Cardiac muscle cell (in vitro differentiated cells and primary cell): Measurements from ENCODE around the gene FFAR2. TPM values are rescaled to one million over a fixed set of nuclear protein-coding genes. Genes with fewer than 3 reads are reported as not detected.
A peak's percentile ranks its signal among the peaks of the same experiment; 100 is the strongest.

Experiments
- DNase-seq, 2 donors: peaks; one replicate each; pipeline versions ENCODE4 v3.0.0 to v3.0.0-alpha.2; 2010 to 2017; ENCODE audit warnings: low read depth in 1 of 2, low spot score in 1 of 2
- H3K27ac ChIP-seq: fragments of 200-600 bp; sonication (generic); 2 replicates; pipeline ENCODE4 v1.5.1; 2016
- H3K27me3 ChIP-seq: fragments of 200-600 bp; sonication (generic); 2 replicates; pipeline ENCODE4 v1.6.0; 2016; ENCODE audit warnings: control low read depth
- H3K36me3 ChIP-seq: fragments of 200-600 bp; sonication (generic); 2 replicates; pipeline ENCODE4 v1.5.1; 2016; ENCODE audit warnings: control low read depth
- H3K4me1 ChIP-seq: fragments of 200-600 bp; sonication (generic); 2 replicates; pipeline ENCODE4 v1.8.1; 2017; ENCODE audit warnings: low read depth, mild to moderate bottlenecking, mixed run types
- H3K4me3 ChIP-seq: fragments of 200-600 bp; sonication (generic); 2 replicates; pipeline ENCODE4 v1.5.1; 2016; ENCODE audit warnings: mild to moderate bottlenecking
- H3K9me3 ChIP-seq: fragments of 200-600 bp; sonication (generic); 2 replicates; pipeline ENCODE4 v1.5.1; 2017; ENCODE audit warnings: low read depth, mild to moderate bottlenecking, control low read depth
- polyA plus RNA-seq: library from polyadenylated mRNA; unstranded; fragments of >200 nt; fragmentation: Nextera tagmentation; extraction: Ambion mirVana; gene quantifications from 2 replicates; pipeline ENCODE4 v1.2.1, GENCODE V29; 2016
- total RNA-seq: library from RNA; depleted of rRNA; stranded (reverse); fragments of >200 nt; gene quantifications from 2 replicates; pipeline ENCODE4 v1.2.3, GENCODE V29; 2016
- TF ChIP-seq, protein P1 (sequence below): IDR thresholded peaks from 2 replicates; pipeline ENCODE4 v1.5.1; 2012; ENCODE audit warnings: low read depth, mild to moderate bottlenecking, low read length

FFAR2 gene
- total and polyA plus RNA-seq, 2 experiments from 2014 or later: not detected

DNA sequence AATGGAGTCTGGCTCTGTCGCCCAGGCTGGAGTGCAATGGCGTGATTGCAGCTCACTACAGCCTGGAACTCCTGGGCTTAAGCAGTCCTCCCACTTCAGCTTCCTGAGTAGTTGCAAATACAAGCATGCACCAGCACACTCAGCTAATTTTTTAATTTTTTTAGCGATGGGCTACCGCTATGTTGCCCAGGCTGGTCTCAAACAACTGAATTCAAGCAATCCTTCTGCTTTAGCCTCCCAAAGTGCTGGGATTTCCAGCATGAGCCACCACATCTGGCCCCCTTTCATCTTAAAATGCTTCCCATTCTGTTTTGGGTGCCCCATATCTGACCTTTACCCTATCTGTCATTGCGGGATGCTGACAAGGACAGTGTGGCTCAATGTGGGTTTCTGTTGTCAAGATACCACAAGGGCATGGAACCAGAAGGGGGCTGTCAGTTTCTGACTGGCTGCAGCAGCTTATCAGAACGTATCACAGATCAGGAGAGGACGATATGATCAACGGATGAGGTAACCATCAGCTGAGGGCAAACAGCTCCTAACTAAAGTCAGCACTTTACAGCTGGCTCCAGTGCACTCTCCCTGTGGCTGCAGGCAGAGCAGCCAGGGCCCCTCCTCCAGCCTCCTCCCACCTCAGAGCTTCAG lies 44.8 kb upstream of the FFAR2 start:
- H3K36me3 ChIP-seq: no peaks in the 10 kb centered on the region
- peak overlapping the region; percentile 43 for H3K27ac ChIP-seq
- TF ChIP-seq, protein P1, sequence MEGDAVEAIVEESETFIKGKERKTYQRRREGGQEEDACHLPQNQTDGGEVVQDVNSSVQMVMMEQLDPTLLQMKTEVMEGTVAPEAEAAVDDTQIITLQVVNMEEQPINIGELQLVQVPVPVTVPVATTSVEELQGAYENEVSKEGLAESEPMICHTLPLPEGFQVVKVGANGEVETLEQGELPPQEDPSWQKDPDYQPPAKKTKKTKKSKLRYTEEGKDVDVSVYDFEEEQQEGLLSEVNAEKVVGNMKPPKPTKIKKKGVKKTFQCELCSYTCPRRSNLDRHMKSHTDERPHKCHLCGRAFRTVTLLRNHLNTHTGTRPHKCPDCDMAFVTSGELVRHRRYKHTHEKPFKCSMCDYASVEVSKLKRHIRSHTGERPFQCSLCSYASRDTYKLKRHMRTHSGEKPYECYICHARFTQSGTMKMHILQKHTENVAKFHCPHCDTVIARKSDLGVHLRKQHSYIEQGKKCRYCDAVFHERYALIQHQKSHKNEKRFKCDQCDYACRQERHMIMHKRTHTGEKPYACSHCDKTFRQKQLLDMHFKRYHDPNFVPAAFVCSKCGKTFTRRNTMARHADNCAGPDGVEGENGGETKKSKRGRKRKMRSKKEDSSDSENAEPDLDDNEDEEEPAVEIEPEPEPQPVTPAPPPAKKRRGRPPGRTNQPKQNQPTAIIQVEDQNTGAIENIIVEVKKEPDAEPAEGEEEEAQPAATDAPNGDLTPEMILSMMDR: no peak
- H3K27me3 ChIP-seq: no peaks in the 10 kb centered on the region
- H3K4me1 ChIP-seq: peaks cover 15% of the 10 kb centered on the region
- H3K9me3 ChIP-seq: no peaks in the 10 kb centered on the region
- no peak overlapping the region for H3K4me3 ChIP-seq
- DNase-seq: peak; percentile 17 to 44

GRCh38 chr19:35404879-35405622 lies 43.0 kb upstream of the FFAR2 start:
- no peak overlapping the region for H3K27ac ChIP-seq
- no peaks in the 10 kb centered on the region for H3K36me3 ChIP-seq
- TF ChIP-seq, protein P1: no peak
- H3K4me3 ChIP-seq: no peak overlapping the region
- no peaks in the 10 kb centered on the region for H3K27me3 ChIP-seq
- H3K4me1 ChIP-seq: peaks cover 8% of the 10 kb centered on the region
- peak in 1 of 2 donors; percentile 96 for DNase-seq
- H3K9me3 ChIP-seq: no peaks in the 10 kb centered on the region

DNA sequence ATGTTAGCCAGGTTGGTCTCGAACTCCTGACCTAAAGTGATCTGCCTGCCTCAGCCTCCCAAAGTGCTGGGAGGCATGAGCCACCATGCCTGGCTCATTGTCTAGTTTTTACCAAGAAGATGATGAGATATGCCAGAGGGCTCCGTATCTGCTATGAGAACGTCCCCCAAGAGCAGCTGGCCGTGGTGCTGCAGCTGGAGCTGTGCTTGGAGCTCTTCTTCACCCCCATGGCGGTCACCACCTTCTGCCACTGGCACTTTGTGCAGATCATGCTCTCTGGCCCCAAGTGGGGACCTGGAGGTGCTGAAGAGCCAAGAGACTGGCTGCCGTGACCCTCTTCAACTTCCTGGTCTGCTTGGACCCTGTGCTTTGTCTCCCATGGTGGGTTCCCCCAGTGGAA lies 40.4 kb upstream of the FFAR2 start:
- Histone ChIP-seq H3K4me3 (no peak overlapping the region), H3K9me3 (no peaks in the 10 kb centered on the region), H3K27ac (no peak overlapping the region), H3K36me3 (no peaks in the 10 kb centered on the region), H3K27me3 (no peaks in the 10 kb centered on the region), H3K4me1 (peaks cover 8% of the 10 kb centered on the region)
- no peak for DNase-seq
- TF ChIP-seq, protein P1: no peak

DNA sequence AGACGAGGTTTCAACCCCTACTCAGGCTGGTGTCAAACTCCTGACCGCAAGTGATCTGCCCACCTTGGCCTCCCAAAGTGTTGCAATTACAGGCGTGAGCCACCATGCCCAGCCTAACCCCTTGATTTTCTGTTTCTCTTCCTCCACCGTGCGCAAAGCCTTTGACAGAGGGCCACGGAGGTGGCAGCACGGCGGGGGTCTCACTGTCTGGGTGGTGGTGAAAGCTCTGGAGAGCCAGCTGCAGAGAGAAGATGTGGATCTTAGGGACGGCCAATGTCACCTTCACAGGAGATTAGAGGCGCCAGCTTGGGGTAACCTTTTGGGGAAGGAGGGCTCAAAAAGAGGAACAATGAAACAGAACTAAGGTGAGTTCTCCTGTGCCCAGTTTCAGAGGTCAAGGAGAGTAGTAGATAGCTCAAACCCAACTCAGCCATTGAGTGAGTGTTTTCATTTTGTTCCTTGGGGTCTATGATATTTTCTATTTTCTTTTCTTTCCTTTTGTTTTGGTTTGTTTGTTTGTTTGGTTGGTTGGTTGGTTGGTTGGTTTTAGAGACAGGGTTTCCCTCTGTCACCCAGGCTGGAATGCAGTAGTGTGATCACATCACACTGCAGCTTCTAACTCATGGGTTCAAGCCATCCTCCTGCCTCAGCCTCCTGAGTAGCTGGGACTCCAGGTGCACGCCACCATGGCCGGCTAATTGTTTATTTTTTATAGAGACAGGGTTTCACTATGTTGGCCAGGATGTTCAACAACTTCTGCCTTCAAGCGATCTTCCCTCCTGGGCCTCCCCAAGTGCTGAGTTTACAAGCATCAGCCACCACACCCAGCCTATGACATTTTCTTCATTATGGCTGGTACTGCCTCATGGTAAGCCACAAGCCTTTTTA lies 39.5 kb upstream of the FFAR2 start:
- DNase-seq: no peak
- TF ChIP-seq, protein P1: no peak
- Histone ChIP-seq H3K4me1 (peaks cover 3% of the 10 kb centered on the region), H3K4me3 (no peak overlapping the region), H3K9me3 (no peaks in the 10 kb centered on the region), H3K27me3 (no peaks in the 10 kb centered on the region), H3K36me3 (no peaks in the 10 kb centered on the region), H3K27ac (no peak overlapping the region)

DNA sequence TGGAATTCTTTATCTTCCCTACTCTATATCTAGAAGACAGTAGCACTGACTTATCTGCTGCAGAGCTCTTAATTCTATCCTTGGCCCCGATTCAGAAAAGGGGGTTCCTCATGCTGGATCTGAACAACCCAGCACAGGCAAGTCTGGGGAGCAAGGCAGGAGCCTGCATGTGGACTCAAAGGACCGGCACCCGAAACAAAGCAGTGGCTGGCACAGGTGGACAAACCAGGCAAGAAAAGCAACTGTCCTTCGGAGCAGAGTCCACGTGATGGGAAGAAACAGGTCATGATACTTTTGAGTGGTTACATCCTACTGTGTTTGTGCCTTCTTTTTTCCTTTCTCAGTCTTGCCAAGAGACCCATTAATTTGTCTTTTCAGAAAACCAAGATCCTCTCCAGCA lies 38.9 kb upstream of the FFAR2 start:
- Histone ChIP-seq H3K36me3 (no peaks in the 10 kb centered on the region), H3K4me1 (no peaks in the 10 kb centered on the region), H3K27ac (no peak overlapping the region), H3K4me3 (no peak overlapping the region), H3K9me3 (no peaks in the 10 kb centered on the region), H3K27me3 (peaks cover 5% of the 10 kb centered on the region)
- TF ChIP-seq, protein P1: no peak
- no peak for DNase-seq
